GM19099 (cell line): Measurements from ENCODE around the gene SMYD3.

ENCODE experiments used
- POLR2A ChIP-seq: IDR thresholded peaks from 3 replicates; pipeline ENCODE4 v1.6.1; 2011; ENCODE audit warnings: low read depth; ENCODE audit not compliant: insufficient read length; ENCODE audit errors: extremely low read depth

The SMYD3 gene

DNA sequence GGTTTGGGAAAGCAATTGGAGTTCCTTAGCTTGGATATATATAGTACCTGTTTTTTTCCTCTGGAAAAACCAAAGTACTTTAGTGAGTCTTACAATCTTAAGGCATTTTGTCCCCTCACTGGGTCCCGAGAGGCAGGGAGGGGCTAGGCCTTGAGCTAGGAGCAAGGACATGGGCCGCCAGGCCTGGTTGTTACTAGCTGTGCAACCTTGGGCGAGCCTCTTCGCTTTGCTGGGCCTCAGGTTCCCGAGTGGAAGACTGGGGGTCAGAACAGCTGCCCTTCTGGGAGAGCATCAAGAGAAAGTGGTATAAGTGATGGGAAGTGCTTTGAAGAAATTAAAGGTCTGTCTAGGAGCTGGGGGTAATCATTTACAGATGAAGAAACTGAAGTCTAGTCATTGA is 799.1 kb downstream of the SMYD3 start:
- TF ChIP-seq POLR2A = no peak

DNA sequence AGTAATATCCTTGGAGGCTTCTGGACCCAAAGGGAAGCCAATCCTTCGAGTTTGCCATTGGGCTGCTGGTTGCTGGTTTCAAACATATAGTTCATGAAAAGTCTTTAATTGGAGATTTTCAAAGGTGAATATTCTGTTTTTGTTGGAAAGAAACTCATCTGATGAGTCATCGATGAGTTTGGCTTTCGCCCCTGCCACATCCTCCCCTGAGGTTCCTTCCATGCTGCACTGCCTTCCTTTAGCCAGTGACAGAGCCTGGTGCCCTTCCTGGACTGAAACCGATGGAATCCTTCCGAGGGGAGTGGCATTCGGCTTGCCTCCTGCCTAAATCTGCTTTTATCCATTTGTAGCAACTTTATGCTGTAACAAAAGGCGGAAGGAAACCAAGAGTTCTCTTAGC is 802.3 kb downstream of the SMYD3 start:
- no peak for TF ChIP-seq POLR2A

DNA sequence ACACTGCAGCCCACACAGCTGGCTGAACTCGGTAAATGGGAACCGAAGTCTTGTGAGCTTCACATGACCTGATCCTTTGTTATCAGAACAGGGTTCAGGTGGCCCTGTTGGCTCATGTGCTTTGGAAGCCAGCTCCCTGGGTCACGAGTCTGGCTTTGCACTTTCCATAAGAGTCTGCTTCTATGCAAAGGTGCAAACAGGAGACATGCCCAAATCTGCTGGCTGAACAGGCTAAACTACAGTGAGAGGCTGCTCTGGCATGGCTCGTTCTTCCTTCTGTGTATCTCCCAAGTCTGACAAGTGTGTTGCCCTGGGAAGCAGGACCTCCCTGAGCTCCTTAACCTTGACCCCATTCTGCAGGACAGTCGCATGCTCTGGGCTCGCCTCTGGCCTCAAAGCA is 802.7 kb downstream of the SMYD3 start:
- TF ChIP-seq POLR2A = no peak

DNA sequence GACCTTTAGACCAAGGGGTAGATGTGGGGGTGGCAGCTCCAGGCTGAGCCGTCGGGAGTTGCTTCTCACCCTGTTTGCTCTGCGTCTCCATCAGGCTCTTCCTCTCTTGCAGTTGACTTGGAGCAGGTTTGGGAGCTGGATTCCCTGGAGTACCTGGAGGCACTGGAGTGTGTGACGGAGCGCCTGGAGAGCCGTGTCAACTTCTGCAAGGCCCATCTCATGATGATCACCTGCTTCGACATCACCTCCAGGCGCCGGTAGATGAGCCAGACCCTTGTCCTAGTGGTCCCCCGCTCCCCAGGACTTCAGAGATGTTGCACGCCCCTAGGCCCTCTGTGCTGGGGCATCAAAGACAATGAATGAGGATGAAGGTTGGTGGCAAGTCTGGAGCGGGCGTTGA is 804.7 kb downstream of the SMYD3 start:
- TF ChIP-seq POLR2A = no peak

DNA sequence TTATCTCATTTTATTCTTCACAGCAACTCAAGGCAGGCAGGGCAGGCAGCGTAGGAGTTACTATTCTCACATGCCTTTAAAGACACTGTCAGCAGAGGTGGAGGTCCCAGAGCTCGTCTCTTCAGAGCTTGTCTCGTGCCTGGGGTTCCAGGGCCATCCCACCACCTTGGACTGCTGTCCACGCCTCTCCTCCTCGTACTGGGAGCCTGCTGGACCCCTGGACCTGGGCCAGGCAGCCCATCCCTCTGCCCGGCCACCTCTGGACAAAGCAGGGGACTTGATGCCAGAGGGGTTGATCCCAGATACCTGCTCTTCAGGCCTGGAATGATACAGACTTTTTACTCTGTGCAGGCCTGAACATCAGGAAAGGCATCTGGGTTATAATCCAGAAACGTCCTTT is 805.4 kb downstream of the SMYD3 start:
- TF ChIP-seq POLR2A = no peak

DNA sequence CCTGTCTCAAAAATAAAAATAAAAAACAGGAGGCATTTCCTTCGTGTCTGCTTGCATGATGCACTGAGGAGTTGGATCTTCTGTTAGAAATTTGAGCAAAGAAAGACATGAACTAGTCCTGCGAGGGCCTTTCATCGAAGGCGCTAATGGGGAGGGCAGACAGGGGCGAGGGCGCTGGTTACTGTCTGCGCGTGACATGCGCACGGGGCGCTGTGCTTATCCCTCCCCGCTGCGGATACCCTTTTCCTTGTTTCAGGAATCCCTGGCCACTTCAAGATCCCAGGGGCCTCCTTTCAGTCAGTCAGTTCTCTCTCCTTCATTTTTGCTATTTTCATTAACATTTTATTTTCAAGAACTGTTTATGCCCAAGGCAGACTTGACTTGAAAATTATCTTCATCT is 806.4 kb downstream of the SMYD3 start:
- TF ChIP-seq POLR2A = no peak
